Mesenchymal stem cell (in vitro differentiated cells and primary cell): ENCODE data around the gene DLEC1. TPM values are rescaled to one million over a fixed set of nuclear protein-coding genes. Genes with fewer than 3 reads are reported as not detected.

Experiments
- small RNA-seq: library from polyadenylated mRNA; stranded (forward); fragments of <200 nt; extraction: miRNeasy Mini kit (QIAGEN cat#:217004); gene quantifications from one replicate; pipeline ENCODE3, GENCODE V24; 2013; ENCODE audit warnings: low read depth

DLEC1 gene

Small RNAs within 50 kb of the gene (small RNA-seq; reads per million reads assigned to genes)
- gene RF00019 = not detected
